GM19240 (cell line): Measurements from ENCODE around the gene SLC29A2.
"Not testable (repeated sequence)": the region's sequence is repeated elsewhere in the genome, so short reads cannot be mapped to it uniquely, and the experiment has no call there.

ENCODE experiments used
- DNase-seq: peaks from one replicate; pipeline ENCODE4 v3.0.0; 2011; ENCODE audit warnings: low spot score; ENCODE audit not compliant: insufficient read length

Gene SLC29A2

DNA sequence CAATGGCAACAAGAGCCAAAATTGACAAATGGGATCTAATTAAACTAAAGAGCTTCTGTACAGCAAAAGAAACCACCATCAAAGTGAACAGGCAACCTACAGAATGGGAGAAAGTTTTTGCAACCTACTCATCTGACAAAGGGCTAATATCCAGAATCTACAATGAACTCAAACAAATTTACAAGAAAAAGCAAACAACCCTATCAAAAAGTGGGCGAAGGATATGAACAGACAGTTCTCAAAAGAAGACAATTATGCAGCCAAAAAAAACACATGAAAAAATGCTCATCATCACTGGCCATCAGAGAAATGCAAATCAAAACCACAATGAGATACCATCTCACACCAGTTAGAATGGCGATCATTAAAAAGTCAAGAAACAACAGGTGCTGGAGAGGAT, 51.3 kb downstream of the SLC29A2 start:
- DNase-seq = not testable (repeated sequence)

DNA sequence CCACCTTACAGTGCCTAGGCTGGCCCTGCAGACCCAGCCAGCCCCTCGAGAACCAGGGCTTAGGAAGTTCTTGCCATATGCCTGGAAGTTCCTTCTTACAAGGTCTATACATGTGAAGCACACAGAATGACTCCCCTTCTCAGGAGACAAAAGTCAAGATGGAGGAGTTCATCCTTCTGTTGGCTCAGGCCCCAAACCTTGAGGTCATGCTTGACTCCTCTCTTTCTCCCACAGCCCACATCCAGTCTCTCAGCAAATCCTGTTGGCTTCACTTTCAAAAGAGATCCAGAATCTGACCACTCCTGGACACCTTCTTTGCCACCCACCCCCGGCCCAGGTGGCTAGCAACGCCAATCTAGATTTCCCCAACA, 53.0 kb downstream of the SLC29A2 start:
- no peak for DNase-seq

DNA sequence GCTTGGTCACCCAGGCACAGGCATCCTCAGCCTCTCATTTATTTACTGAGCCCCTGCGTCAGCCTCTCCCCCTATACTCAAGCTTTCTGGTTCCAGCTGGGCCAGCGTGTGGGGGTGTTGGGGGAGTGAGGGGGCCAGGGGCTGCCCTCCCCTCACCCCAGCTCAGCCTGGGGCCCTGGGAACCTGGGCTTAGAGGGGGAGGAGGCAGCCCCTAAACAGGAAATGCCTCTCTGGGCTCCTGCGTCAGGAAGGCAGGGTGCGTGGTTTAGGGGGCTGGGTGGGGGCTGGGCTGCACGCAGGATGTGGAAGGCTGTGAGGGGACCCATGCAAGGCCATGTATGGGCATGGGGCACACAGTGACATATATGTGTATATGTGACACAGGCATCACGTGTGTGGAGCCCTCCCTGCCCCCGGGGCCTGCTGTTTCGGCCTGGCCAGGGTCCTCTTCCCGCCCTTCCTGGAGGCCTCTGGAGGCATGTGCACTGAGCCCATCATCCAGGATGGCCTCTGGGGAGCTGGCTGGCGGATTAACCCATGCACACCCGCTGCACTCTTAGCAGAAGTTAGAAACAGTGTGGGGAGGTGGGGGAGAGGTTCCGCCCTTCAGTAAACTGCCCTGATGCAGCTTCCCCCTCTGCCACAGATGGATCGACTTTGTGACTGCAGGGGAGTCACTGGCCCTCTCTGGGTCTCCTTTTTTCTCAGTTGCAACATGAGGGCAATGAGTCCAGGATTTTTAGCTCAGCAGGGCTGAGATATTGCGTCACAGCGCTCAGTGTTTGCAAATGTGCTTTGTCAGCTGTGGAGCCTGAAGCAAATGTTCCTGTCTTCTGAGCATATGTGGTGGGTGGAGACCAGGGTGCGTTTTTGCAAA, 53.6 kb downstream of the SLC29A2 start:
- DNase-seq = no peak

DNA sequence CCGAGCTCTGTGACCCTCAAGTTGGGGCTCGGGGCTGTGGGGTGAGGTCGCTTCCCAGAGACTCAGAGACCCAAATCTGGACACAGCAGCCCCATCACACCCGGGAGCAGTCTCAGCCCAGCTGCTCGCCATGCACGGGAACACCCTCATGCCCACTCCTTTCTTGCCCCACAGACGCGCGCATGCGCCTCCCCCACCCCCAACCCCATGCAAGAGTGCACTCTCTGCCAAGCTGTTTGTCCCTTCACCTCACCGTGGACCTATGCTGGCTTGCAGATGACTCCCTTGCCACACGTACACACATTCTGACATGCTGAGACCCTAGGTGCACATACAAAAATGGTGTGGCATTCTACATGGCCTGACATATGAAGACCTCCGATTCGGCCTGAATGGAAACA, 54.2 kb downstream of the SLC29A2 start:
- DNase-seq = no peak

DNA sequence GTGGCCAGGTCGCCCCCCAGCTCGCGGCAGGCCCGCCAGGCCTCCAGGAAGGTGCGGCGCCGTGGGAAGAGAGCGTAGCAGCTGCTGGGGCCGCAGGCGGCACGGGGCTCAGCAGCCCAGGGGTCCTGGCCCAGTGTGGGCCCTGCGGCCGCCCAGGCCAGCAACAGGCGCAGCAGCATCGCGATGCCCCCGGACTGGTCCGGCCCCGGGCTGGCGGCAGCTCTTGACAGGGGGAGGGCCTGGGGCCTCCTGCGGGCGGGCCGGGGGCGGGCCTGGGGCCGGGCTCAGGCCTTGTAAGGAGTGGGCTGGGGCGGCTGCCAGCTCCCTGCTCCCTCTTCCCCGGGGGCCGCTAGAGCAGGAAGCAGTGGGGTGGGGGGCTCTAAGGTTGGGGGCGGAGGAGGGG, 54.7 kb downstream of the SLC29A2 start, which contains the start of gene CD248:
Gene CD248, minus strand, starts transcription at position 196 of the 403 bp plus-strand sequence. Its CDS starts 17 bp downstream, at position 179.
- no peak for DNase-seq

DNA sequence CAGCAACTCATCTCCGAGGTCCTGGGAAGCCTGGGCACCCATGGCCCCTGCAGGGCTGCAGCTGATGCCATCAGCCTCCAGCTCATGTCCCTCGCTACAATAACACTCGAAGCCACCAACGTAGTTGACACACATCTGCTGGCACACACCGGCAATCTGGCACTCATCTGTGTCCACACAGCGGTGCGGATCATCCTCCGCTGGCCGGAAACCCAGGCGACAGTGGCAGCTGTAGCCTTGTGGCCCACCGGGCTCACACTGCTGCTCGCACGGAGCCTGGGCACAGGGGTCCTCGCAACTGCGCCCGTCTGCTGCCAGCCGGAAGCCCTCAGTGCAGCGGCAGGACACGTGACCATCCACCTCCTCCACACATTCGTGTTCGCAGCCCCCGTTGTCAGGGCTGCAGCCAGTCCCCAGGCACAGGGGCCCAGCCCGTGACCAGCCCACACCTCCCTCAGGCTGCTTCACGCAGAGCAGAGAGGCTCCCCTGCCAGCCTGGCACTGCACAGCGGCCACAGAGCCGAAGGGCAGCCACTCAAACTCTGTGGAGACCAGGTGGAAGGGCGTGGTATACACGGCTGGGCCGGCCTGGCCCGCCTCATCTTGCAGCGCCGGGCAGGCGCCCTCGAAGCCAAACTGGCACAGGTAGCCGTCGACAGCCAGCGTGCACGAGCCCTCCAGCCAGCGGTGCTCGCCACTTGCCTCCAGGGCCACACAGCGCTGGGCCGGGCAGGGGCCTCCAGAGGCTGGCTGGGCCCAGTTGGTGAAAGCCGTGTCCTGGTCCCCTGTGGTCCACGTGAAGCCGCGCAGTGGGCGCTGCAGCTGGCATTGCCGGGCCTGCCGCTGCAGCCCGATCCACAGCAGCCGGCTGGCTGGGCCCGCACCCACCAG, 55.4 kb downstream of the SLC29A2 start:
- no peak for DNase-seq

DNA sequence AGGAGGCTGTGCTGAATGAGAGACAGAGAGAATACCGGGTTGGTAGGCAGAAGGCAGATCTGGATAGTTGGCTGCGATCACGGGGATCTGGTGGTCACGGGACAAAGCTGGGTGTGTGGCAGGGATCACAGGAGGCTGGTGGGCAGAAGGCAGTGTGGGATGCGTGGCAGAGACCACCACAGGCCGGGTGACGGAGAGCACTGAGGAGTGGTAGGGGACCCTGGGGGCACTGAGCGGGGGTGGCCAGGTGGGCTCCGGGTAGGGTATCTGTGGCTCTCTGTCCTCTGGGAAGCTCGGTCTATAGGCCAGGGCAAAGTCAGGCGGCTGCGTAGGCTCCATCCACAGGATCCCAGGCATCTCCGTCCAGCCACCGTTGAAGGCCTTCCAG, 56.1 kb downstream of the SLC29A2 start:
- no peak for DNase-seq

DNA sequence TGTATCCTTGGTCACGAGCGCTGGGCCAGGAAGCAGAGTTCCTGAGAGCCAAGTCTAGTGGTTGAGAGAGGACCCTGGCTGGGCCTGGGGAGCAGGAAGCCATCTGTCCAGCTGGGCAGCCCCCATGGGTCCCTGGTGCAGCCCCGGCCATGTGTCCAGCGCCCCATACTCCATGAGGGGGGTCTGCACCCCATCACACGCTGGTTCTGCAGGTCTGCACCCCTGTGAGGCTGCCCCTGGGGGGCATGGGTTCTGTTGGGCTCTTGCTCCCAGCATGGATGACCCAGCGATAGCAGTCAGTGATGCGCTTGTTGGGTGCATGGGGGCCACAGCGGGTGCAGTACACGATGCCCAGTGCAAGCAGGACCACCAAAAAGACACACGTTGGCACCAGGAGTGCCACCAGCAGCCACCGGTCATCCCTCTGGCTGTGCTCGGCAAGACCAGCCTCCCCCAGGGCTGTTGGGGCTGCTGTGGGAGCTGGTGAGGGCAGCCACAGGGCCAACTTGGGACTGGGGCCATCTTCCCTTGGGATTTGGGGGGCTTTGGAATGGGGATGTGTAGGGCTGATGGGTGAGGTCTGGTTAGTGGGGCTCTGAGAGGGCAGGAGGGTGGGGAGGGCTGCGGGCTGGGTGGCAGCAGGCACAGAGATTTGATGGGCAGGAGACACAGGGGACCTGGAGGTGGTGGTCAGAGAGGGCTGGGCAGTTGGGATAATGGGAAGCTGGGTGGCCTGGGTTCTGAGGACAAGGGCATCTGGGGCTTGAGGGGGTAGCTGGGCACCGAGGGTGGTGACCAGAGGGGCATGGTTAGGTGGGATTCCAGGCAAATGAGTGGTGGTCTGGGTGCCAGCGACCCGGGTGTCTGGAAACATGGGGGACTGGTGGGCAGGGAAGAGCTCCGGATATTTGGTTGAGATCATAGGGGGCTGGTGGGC, 56.7 kb downstream of the SLC29A2 start:
- no peak for DNase-seq

DNA sequence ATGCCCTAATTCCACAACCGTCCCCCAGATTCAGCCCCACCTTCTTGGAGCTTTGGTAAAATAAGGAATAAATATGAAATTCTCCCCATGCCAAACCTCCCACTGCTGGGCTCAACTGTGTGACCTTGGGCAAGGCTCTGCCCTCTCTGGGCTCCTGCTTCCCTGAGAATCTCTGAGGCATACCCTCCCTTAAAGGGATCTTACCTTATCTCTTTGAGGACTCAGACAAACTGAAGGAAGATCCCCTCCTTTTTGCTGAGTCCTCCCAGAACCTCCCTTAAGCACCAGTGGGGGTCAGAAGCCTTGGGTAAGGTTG, 57.4 kb downstream of the SLC29A2 start:
- no peak for DNase-seq

DNA sequence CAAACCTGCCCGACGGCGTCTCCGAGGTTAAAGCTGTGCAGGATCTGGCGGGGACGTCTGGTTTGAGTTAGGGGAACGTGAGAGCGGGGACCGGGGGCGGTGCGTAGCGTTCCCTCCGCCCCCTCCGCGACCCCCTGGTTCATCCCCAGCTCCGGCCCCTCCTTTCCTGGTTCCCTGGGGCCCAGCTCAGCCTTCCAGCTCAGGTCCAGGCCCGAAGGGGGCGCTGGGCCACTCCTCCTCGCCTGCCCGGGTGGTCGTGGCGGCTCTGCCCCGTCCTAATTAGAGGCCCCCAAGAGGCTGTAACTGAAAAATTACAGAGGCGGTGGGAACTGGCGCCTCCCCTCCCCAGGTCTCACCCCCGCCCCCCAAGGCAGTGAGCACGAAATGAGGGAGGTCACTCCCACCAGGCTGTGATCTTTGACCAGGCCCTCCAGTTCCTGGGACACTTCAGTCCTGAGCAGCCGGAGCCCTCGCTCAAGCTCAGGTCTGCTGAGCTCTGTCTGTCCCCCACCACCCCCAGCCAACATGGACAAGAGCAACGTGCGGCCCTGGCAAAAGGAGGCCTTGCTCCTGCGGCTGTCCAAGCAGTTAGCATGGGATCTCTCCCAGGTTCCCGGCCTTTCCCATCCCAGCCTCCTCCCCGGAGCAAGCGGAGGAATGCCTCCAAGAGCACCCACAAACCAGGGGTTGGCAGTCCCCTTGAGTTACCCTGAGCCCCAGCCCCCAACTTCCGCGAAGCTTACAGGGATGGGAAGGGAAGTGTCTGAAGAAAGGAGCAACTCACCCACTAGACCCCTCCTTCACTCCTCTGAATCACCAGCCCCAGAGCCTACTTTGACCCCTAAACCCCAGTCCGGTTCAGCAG, 58.0 kb downstream of the SLC29A2 start:
- DNase-seq = no peak

DNA sequence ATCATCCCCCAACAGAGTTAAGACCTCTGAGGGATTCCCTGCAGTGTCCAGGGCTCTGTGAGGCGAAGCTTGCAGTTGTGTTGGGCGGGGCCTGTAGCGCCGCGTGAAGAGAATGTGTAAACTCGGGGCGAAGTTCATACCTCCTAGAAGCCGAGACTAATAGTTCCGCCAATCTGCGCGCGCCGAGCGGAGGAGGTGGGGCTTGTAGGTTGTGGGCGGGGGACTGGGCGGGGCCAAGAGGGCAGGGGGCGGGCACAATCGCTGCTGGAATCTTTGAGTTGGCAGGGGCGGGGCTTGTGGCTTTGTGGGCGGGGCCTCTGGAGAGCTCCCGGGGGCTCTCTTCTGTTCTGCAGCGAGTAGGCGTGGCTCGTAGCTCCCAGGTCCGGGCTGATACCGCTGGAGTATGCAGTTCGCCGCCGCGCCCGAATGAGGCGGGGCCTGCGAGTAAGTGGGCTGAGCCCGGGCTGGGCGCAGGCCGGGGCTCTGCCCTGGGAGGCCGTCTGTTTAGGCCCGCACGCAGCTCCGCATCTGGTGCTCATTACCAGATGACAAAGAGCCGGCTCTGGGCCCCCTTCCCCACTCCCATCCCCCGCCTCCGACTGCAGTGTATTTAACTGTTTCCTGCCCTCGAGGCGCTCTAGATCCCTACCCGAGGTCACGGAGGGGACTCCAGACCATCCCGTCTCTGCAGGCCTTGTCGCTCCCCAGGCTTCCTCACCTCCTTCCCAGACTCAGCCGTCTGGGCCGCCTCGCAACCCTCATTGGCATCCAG, 58.8 kb downstream of the SLC29A2 start:
- DNase-seq = peak; percentile 98
